OCI-LY1 (cell line): ENCODE data around the gene PAPSS1.

Experiments
- H2AFZ ChIP-seq: fragments of 200-600 bp; sonication (generic), shearing (Covaris generic); 2 replicates; pipeline ENCODE4 v1.6.0; 2014; ENCODE audit warnings: antibody characterized with exemption, mild to moderate bottlenecking, low read length
- H3F3A ChIP-seq: fragments of 200-600 bp; sonication (generic), shearing (Covaris generic); 2 replicates; pipeline ENCODE4 v1.6.0; 2014; ENCODE audit warnings: mild to moderate bottlenecking, antibody characterized with exemption, low read length, moderate library complexity; ENCODE audit not compliant: insufficient read depth
- H3K27ac ChIP-seq: fragments of 200-600 bp; sonication (generic); 2 replicates; pipeline ENCODE4 v1.5.1; 2014; ENCODE audit warnings: low read length, mixed run types, mild to moderate bottlenecking, low read depth; ENCODE audit not compliant: poor library complexity, severe bottlenecking
- H3K27me3 ChIP-seq: fragments of 200-600 bp; sonication (generic); 2 replicates; pipeline ENCODE4 v1.6.0; 2014; ENCODE audit warnings: antibody characterized with exemption, mild to moderate bottlenecking, low read length, moderate library complexity; ENCODE audit not compliant: insufficient read depth
- H3K36me3 ChIP-seq: fragments of 200-600 bp; sonication (generic); 2 replicates; pipeline ENCODE4 v1.6.1; 2014; ENCODE audit warnings: mild to moderate bottlenecking, antibody characterized with exemption, low read length, moderate library complexity, mixed read lengths; ENCODE audit not compliant: insufficient read depth
- H3K4me1 ChIP-seq: fragments of 200-600 bp; sonication (generic); 2 replicates; pipeline ENCODE4 v1.5.1; 2014; ENCODE audit warnings: mild to moderate bottlenecking, low read length, moderate library complexity; ENCODE audit not compliant: insufficient read depth, severe bottlenecking
- H3K4me2 ChIP-seq: fragments of 200-600 bp; sonication (generic), shearing (Covaris generic); 2 replicates; pipeline ENCODE4 v1.6.1; 2014; ENCODE audit warnings: low read length
- H3K4me3 ChIP-seq: fragments of 200-600 bp; sonication (generic); 2 replicates; pipeline ENCODE4 v1.5.1; 2014; ENCODE audit warnings: low read length, low read depth, mild to moderate bottlenecking, mixed read lengths; ENCODE audit not compliant: poor library complexity, severe bottlenecking
- H3K79me2 ChIP-seq: fragments of 200-600 bp; shearing (Covaris generic); 2 replicates; pipeline ENCODE4 v1.6.1; 2016; ENCODE audit warnings: mixed run types, low read length, mixed read lengths; ENCODE audit not compliant: insufficient read depth
- H3K9ac ChIP-seq: fragments of 200-600 bp; sonication (generic), shearing (Covaris generic); 2 replicates; pipeline ENCODE4 v1.6.1; 2014; ENCODE audit warnings: mild to moderate bottlenecking, low read length, mixed read lengths
- H3K9me2 ChIP-seq: fragments of 200-600 bp; sonication (generic), shearing (Covaris generic); 2 replicates; pipeline ENCODE4 v1.6.1; 2014; ENCODE audit warnings: low read depth, mild to moderate bottlenecking, low read length, mixed read lengths
- H3K9me3 ChIP-seq: fragments of 200-600 bp; shearing (Covaris generic); 2 replicates; pipeline ENCODE4 v1.6.1; 2014; ENCODE audit warnings: low read length, mixed read lengths
- H4K20me1 ChIP-seq: fragments of 200-600 bp; sonication (generic), shearing (Covaris generic); 2 replicates; pipeline ENCODE4 v1.6.0; 2016; ENCODE audit warnings: mild to moderate bottlenecking, low read length; ENCODE audit not compliant: insufficient read depth
- EZH2 ChIP-seq: fragments of 200-600 bp; sonication (generic), shearing (Covaris generic); IDR thresholded peaks from 2 replicates; pipeline ENCODE4 v1.8.0; 2017; ENCODE audit warnings: borderline replicate concordance, mixed run types, mild to moderate bottlenecking, antibody characterized with exemption, low read length, moderate library complexity, mixed read lengths
- TF ChIP-seq, protein P1 (sequence below): fragments of 200-600 bp; sonication (generic), shearing (Covaris generic); IDR thresholded peaks from 2 replicates; pipeline ENCODE4 v1.5.1; 2017; ENCODE audit warnings: mild to moderate bottlenecking, antibody characterized with exemption, low read length, moderate library complexity, mixed read lengths

PAPSS1 gene

DNA sequence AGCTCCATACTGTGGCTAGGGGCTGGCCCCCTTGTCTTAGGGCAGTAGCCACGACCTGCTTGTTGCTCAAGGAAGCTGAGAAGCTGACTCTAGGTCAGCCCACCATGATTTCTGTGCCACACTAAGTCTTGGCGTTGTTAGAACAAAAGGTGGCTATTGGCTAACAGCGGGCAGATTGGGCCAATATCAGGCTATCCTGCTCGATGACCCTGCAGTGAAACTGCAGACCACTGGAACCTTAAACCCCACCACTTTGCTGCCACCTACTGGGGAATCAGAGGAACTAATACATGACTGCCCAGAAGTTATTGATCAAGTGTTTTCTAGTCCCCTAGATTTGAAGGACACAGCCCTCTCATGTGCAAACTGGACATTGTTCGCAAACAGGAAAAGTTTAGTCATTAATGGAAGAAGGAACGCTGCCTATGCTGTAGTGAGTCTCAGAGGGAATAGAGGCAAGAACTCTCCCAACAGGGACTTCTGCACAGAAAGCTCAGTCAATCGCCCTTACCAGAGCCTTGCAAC is 17.0 kb upstream of the PAPSS1 start:
- Histone ChIP-seq H4K20me1 (no peaks in the 10 kb centered on the region), H3K79me2 (no peaks in the 10 kb centered on the region), H3K27me3 (no peaks in the 10 kb centered on the region), H3K4me1 (no peaks in the 10 kb centered on the region), H3F3A (no peaks in the 10 kb centered on the region), H3K9me2 (no peaks in the 10 kb centered on the region), H3K9ac (no peak overlapping the region), H3K27ac (no peak overlapping the region), H2AFZ (no peak overlapping the region), H3K4me3 (no peak overlapping the region), H3K36me3 (no peaks in the 10 kb centered on the region), H3K9me3 (no peaks in the 10 kb centered on the region), H3K4me2 (no peak overlapping the region)
- TF ChIP-seq, protein P1, sequence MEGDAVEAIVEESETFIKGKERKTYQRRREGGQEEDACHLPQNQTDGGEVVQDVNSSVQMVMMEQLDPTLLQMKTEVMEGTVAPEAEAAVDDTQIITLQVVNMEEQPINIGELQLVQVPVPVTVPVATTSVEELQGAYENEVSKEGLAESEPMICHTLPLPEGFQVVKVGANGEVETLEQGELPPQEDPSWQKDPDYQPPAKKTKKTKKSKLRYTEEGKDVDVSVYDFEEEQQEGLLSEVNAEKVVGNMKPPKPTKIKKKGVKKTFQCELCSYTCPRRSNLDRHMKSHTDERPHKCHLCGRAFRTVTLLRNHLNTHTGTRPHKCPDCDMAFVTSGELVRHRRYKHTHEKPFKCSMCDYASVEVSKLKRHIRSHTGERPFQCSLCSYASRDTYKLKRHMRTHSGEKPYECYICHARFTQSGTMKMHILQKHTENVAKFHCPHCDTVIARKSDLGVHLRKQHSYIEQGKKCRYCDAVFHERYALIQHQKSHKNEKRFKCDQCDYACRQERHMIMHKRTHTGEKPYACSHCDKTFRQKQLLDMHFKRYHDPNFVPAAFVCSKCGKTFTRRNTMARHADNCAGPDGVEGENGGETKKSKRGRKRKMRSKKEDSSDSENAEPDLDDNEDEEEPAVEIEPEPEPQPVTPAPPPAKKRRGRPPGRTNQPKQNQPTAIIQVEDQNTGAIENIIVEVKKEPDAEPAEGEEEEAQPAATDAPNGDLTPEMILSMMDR = peak; percentile 88
- TF ChIP-seq EZH2 = no peak

DNA sequence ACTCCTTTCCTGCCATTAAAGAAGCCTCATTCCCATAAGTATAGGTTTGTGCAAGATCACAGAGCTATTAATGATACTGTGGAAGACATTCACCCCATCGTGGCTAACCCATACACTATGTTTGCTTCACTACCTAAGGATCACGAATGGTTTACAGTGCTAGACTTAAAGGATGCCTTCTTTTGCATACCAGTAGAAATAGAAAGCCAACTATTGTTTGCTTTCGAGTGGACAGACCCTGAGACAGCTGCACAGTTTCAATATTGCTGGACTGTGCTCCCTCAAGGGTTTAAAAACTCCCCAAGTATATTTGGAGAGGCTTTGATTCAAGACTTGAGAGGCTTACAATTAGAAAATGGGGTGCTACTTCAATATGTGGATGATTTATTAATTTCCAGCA is 16.0 kb upstream of the PAPSS1 start:
- Histone ChIP-seq H3K27ac (no peak overlapping the region), H3K4me3 (no peak overlapping the region), H4K20me1 (no peaks in the 10 kb centered on the region), H2AFZ (no peak overlapping the region), H3K4me1 (no peaks in the 10 kb centered on the region), H3K4me2 (no peak overlapping the region), H3K9me3 (no peaks in the 10 kb centered on the region), H3F3A (no peaks in the 10 kb centered on the region), H3K27me3 (no peaks in the 10 kb centered on the region), H3K9ac (no peak overlapping the region), H3K9me2 (no peaks in the 10 kb centered on the region), H3K79me2 (no peaks in the 10 kb centered on the region), H3K36me3 (no peaks in the 10 kb centered on the region)
- no peak for TF ChIP-seq EZH2
- TF ChIP-seq, protein P1 = no peak

DNA sequence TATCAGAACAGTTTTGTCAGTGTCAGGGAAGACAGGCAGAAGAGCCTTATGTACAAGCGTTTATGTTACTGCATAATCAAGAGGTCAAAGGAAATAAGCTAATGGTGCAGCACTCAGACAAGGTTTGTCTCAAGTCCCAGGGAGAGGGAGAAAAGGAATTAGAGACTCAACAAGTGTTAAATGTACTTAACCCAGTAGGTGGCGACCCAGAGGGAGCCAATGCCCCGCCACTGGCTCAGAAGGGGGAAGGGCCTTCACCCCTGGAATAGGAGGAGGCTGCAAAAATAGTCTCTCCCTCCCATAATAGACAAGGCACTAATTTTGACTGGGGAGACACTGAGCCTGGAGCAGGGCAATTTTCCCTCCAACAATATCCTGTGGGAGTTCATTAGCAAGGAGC is 14.1 kb upstream of the PAPSS1 start:
- Histone ChIP-seq H3F3A (no peaks in the 10 kb centered on the region), H3K9ac (no peak overlapping the region), H3K9me2 (no peaks in the 10 kb centered on the region), H3K27me3 (no peaks in the 10 kb centered on the region), H4K20me1 (no peaks in the 10 kb centered on the region), H3K4me2 (no peak overlapping the region), H3K9me3 (no peaks in the 10 kb centered on the region), H3K4me3 (no peak overlapping the region), H3K27ac (no peak overlapping the region), H3K4me1 (no peaks in the 10 kb centered on the region), H3K36me3 (no peaks in the 10 kb centered on the region), H3K79me2 (no peaks in the 10 kb centered on the region), H2AFZ (no peak overlapping the region)
- TF ChIP-seq, protein P1 = peak; percentile 25; the same call in 1 of the 2 replicates
- no peak for TF ChIP-seq EZH2
